IMR-90 (cell line): ENCODE data around the gene PUDP. TPM values are rescaled to one million over a fixed set of nuclear protein-coding genes. Genes with fewer than 3 reads are reported as not detected.

ENCODE experiments used
- ATAC-seq: fragments of 200-7000 bp; cut with Tn5 transposase; 2 replicates; pipeline ENCODE4 v1.9.1; 2020; ENCODE audit warnings: low read depth, mild to moderate bottlenecking, moderate library complexity
- BruUV-seq: library from RNA; stranded (reverse); fragments of 400-500 nt; replicated peaks from 2 replicates; lab custom pipeline; 2021; lab: Mats Ljungman, UMichigan
- CTCF ChIA-PET: fragments of 300-600 bp; formaldehyde crosslinking; extraction: SDS; loops from one replicate; lab custom pipeline; 2021; ENCODE audit warnings: antibody characterized with exemption; lab: Yijun Ruan, JAX
- POLR2A ChIA-PET: fragments of 300-600 bp; sonication (Branson Sonifier 250); formaldehyde crosslinking; loops from one replicate; lab custom pipeline; 2022; ENCODE audit warnings: antibody characterized with exemption; ENCODE audit not compliant: unreplicated experiment; lab: Charles Lee
- DNase-seq: peaks from one replicate; pipeline ENCODE4 v3.0.0; 2013
- H2AFZ ChIP-seq: replicated peaks from 2 replicates; pipeline ENCODE3; 2013; ENCODE audit warnings: low read length, mild to moderate bottlenecking; ENCODE audit not compliant: poor library complexity
- H2AK5ac ChIP-seq: 2 replicates; pipeline ENCODE4 v1.6.1; 2013; ENCODE audit warnings: low read depth, low read length, inconsistent platforms
- H2AK9ac ChIP-seq: replicated peaks from 2 replicates; pipeline ENCODE3; 2013; ENCODE audit warnings: mild to moderate bottlenecking, low read depth, low read length, moderate library complexity; ENCODE audit not compliant: poor library complexity
- H2BK120ac ChIP-seq: 2 replicates; pipeline ENCODE4 v1.6.1; 2013; ENCODE audit warnings: low read depth, low read length, inconsistent platforms
- H2BK15ac ChIP-seq: 3 replicates; pipeline ENCODE4 v1.6.1; 2013; ENCODE audit warnings: low read depth, low read length, inconsistent platforms
- H2BK20ac ChIP-seq: 2 replicates; pipeline ENCODE4 v1.6.1; 2013; ENCODE audit warnings: low read depth, mild to moderate bottlenecking, inconsistent platforms, low read length, moderate library complexity
- H2BK5ac ChIP-seq: 2 replicates; pipeline ENCODE4 v1.6.1; 2013; ENCODE audit warnings: mild to moderate bottlenecking, low read depth, low read length, inconsistent platforms; ENCODE audit not compliant: poor library complexity, severe bottlenecking
- H3K14ac ChIP-seq: replicated peaks from 2 replicates; pipeline ENCODE4 v1.6.1; 2013; ENCODE audit warnings: low read depth, low read length, inconsistent platforms
- H3K18ac ChIP-seq: 2 replicates; pipeline ENCODE4 v1.6.1; 2013; ENCODE audit warnings: low read depth, low read length, control low read depth
- H3K23ac ChIP-seq: 2 replicates; pipeline ENCODE4 v1.6.1; 2013; ENCODE audit warnings: low read depth, low read length, inconsistent platforms
- H3K27ac ChIP-seq: 2 replicates; pipeline ENCODE4 v1.5.1; 2013; ENCODE audit warnings: mild to moderate bottlenecking, control low read depth, low read length; ENCODE audit not compliant: insufficient read depth
- H3K27me3 ChIP-seq: 2 replicates; pipeline ENCODE4 v1.6.1; 2013; ENCODE audit warnings: low read length; ENCODE audit not compliant: control insufficient read depth, insufficient read depth
- H3K36me3 ChIP-seq: 2 replicates; pipeline ENCODE4 v1.6.1; 2013; ENCODE audit warnings: low read length, mixed read lengths; ENCODE audit not compliant: control insufficient read depth, insufficient read depth
- H3K4ac ChIP-seq: 2 replicates; pipeline ENCODE4 v1.6.1; 2013; ENCODE audit warnings: low read depth, low read length, inconsistent platforms
- H3K4me1 ChIP-seq: 2 replicates; pipeline ENCODE4 v1.6.1; 2013; ENCODE audit warnings: low read length, mixed read lengths; ENCODE audit not compliant: control insufficient read depth, insufficient read depth
- H3K4me2 ChIP-seq: 2 replicates; pipeline ENCODE4 v1.6.1; 2013; ENCODE audit warnings: low read depth, mild to moderate bottlenecking, control low read depth, low read length, moderate library complexity
- H3K4me3 ChIP-seq: 2 replicates; pipeline ENCODE4 v1.5.1; 2013; ENCODE audit warnings: low read depth, mild to moderate bottlenecking, control low read depth, low read length, moderate library complexity; ENCODE audit not compliant: insufficient read depth
- H3K56ac ChIP-seq: 2 replicates; pipeline ENCODE4 v1.6.1; 2013; ENCODE audit warnings: low read length, inconsistent platforms; ENCODE audit not compliant: insufficient read depth; ENCODE audit errors: extremely low read depth
- H3K79me1 ChIP-seq, 2 experiments: 2 replicates each; pipeline ENCODE4 v1.6.1; 2013; ENCODE audit warnings: low read length in 2 of 2, inconsistent platforms in 1 of 2, low read depth in 1 of 2
- H3K9ac ChIP-seq: 2 replicates; pipeline ENCODE4 v1.6.1; 2013; ENCODE audit warnings: low read depth, low read length, control low read depth
- H3K9me1 ChIP-seq: 2 replicates; pipeline ENCODE4 v1.6.1; 2013; ENCODE audit warnings: low read length, inconsistent platforms; ENCODE audit not compliant: insufficient read depth
- H3K9me3 ChIP-seq: 2 replicates; pipeline ENCODE4 v1.6.1; 2013; ENCODE audit warnings: low read length; ENCODE audit not compliant: control insufficient read depth, insufficient read depth
- H4K20me1 ChIP-seq: 2 replicates; pipeline ENCODE4 v1.6.1; 2013; ENCODE audit warnings: low read length, inconsistent platforms; ENCODE audit not compliant: insufficient read depth
- H4K5ac ChIP-seq: 2 replicates; pipeline ENCODE4 v1.6.1; 2013; ENCODE audit warnings: mild to moderate bottlenecking, low read depth, low read length, control low read depth
- H4K8ac ChIP-seq, 2 experiments: 2 replicates each; pipeline ENCODE4 v1.6.1; 2013; ENCODE audit warnings: low read depth in 2 of 2, low read length in 2 of 2, control low read depth in 1 of 2, inconsistent platforms in 1 of 2
- H4K91ac ChIP-seq: 2 replicates; pipeline ENCODE4 v1.6.1; 2013; ENCODE audit warnings: low read depth, low read length, inconsistent platforms; ENCODE audit not compliant: insufficient read depth
- BHLHE40 ChIP-seq: fragments of 150-350 bp; IDR thresholded peaks from 2 replicates; pipeline ENCODE4 v1.6.1; 2016; ENCODE audit warnings: mild to moderate bottlenecking, low read depth, low read length
- CEBPB ChIP-seq: IDR thresholded peaks from 2 replicates; pipeline ENCODE4 v1.6.1; 2012; ENCODE audit warnings: low read depth, low read length, improper control_type of control experiment
- FOS ChIP-seq: fragments of 150-350 bp; IDR thresholded peaks from 2 replicates; pipeline ENCODE4 v1.6.1; 2016; ENCODE audit warnings: low read depth, low read length
- MAZ ChIP-seq: IDR thresholded peaks from 2 replicates; pipeline ENCODE4 v1.6.1; 2012; ENCODE audit warnings: low read depth, mild to moderate bottlenecking, low read length, improper control_type of control experiment, moderate library complexity, borderline replicate concordance
- MXI1 ChIP-seq: IDR thresholded peaks from 2 replicates; pipeline ENCODE4 v1.6.1; 2012; ENCODE audit warnings: low read depth, mild to moderate bottlenecking, low read length, moderate library complexity, borderline replicate concordance
- NFE2L2 ChIP-seq: fragments of 150-350 bp; IDR thresholded peaks from 2 replicates; pipeline ENCODE4 v1.6.1; 2016; ENCODE audit warnings: low read depth, mild to moderate bottlenecking, low read length
- POLR2A ChIP-seq: IDR thresholded peaks from 2 replicates; pipeline ENCODE4 v1.6.1; 2012; ENCODE audit warnings: mild to moderate bottlenecking, low read depth, low read length
- RAD21 ChIP-seq: IDR thresholded peaks from 2 replicates; pipeline ENCODE4 v1.6.1; 2012; ENCODE audit warnings: low read length, improper control_type of control experiment
- RCOR1 ChIP-seq: IDR thresholded peaks from 2 replicates; pipeline ENCODE4 v1.6.1; 2012; ENCODE audit warnings: mild to moderate bottlenecking, low read length, improper control_type of control experiment; ENCODE audit not compliant: insufficient replicate concordance
- RFX5 ChIP-seq: IDR thresholded peaks from 2 replicates; pipeline ENCODE4 v1.8.0; 2012; ENCODE audit warnings: low read depth, mild to moderate bottlenecking, low read length, moderate library complexity
- SMC3 ChIP-seq: fragments of 150-350 bp; IDR thresholded peaks from 2 replicates; pipeline ENCODE4 v1.6.1; 2016; ENCODE audit warnings: low read depth, mild to moderate bottlenecking, antibody characterized with exemption, low read length, moderate library complexity
- WGBS, 2 experiments: methylation state at CpG; one replicate each; pipeline versions ENCODE4 v1.1.5 to v1.1.7; 2013; ENCODE audit warnings: missing lambda C conversion rate in 2 of 2; ENCODE audit not compliant: insufficient read length in 1 of 2; ENCODE audit errors: extremely low coverage in 2 of 2; 5-methylcytosine and 5-hydroxymethylcytosine counted together
- dilution Hi-C: fragments of 300-500 bp; cut with HindIII; formaldehyde crosslinking; loops from one replicate; pipeline ENCODE4 v1.14.3; 2018; ENCODE audit warnings: low sequenced_read_pairs; ENCODE audit not compliant: unreplicated experiment
- in situ Hi-C: fragments of 300-500 bp; cut with MboI; formaldehyde crosslinking; loops from 3 replicates; pipeline ENCODE4 v1.14.3; 2019; ENCODE audit warnings: low sequenced_read_pairs, inconsistent platforms, mixed read lengths
- intact Hi-C: fragments of 100-400 bp; cut with micrococcal nuclease; formaldehyde crosslinking; loops from 2 replicates; pipeline ENCODE4 v1.10.0; 2022
- polyA plus RNA-seq, 3 experiments: library from polyadenylated mRNA; depleted of rRNA; stranded (reverse); fragments of >200 nt; gene quantifications; 2 replicates each; pipeline ENCODE4 v1.2.3, GENCODE V29; 2012; ENCODE audit warnings: low replicate concordance in 1 of 3
- total RNA-seq: library from RNA; depleted of rRNA; stranded (reverse); fragments of >200 nt; gene quantifications from 2 replicates; pipeline ENCODE4 v1.2.3, GENCODE V29; 2012
- TF ChIP-seq, protein P1 (sequence below): fragments of 150-350 bp; IDR thresholded peaks from 2 replicates; pipeline ENCODE4 v1.6.1; 2016; ENCODE audit warnings: low read depth, mild to moderate bottlenecking, low read length, moderate library complexity, borderline replicate concordance
- TF ChIP-seq, protein P2 (sequence below): conservative IDR thresholded peaks from 2 replicates; pipeline ENCODE4 v1.5.1; 2012; ENCODE audit warnings: mild to moderate bottlenecking, low read depth, low read length, improper control_type of control experiment
- TF ChIP-seq, protein P3 (sequence below): fragments of 150-350 bp; IDR thresholded peaks from 2 replicates; pipeline ENCODE4 v1.6.1; 2017; ENCODE audit warnings: mild to moderate bottlenecking, antibody characterized with exemption, low read length, low read depth

Gene PUDP
- total and polyA plus RNA-seq, 2 of the 4 experiments (the other 2 are of a cell fraction): 22.2 to 28.6 TPM

DNA sequence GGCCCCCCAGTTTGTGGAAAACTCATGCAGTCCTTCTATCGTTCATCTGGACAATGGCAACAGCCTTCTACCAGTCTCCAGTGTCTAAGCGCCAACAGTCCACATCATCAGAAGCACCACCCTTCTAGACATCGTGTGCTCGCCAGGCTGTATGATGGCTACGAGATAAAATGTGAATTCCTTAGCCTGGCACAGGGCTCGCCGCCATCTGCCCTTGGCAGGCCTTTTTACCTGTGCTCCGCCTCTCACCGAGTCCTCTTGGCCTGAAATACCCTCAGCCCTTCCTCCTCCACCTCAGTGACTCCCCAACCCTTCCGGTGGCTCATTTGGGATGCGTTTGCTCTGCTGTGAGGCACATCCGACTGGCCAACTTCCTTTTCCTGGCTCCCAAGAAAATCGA is 16.3 kb downstream of the PUDP start:
- POLR2A ChIA-PET: no interaction called here
- 100% methylated on average over 4 of the region's 13 CpGs; no CpG with 5 or more reads in 1 of the 2 experiments for WGBS, 2 experiments

More for the DNA sequence above, 16.3 kb downstream of the PUDP start:
- Histone ChIP-seq H2AK9ac (no peak overlapping the region), H3K56ac (no peak overlapping the region), H3K23ac (no peak overlapping the region), H2AK5ac (no peak overlapping the region), H2BK15ac (no peak overlapping the region), H2BK20ac (no peak overlapping the region), H2BK5ac (no peak overlapping the region), H3K18ac (no peak overlapping the region), H3K4ac (no peak overlapping the region), H4K5ac (no peak overlapping the region), H2AFZ (no peak overlapping the region), H2BK120ac (no peak overlapping the region), H4K8ac (no peak overlapping the region), H3K4me1 (peaks cover 9% of the 10 kb centered on the region), H4K20me1 (peaks cover 6% of the 10 kb centered on the region; the same call in 1 of the 2 replicates), H3K4me2 (no peak overlapping the region), H3K9me3 (no peaks in the 10 kb centered on the region), H3K27ac (no peak overlapping the region), H3K9ac (no peak overlapping the region), H3K9me1 (peaks cover 14% of the 10 kb centered on the region; the same call in 1 of the 2 replicates), H3K4me3 (no peak overlapping the region), H3K27me3 (no peaks in the 10 kb centered on the region), H3K36me3 (no peaks in the 10 kb centered on the region), H4K91ac (no peak overlapping the region), H3K79me1 (peaks cover 38 to 66% of the 10 kb centered on the region in 2 experiments), H3K14ac (no peak overlapping the region)
- DNase-seq (no peak), ATAC-seq (no peak)
- no TSS peak for BruUV-seq
- dilution Hi-C loops: no loop called here
- TF ChIP-seq RAD21: no peak
- TF ChIP-seq FOS: no peak
- TF ChIP-seq BHLHE40: no peak
- TF ChIP-seq, protein P1, sequence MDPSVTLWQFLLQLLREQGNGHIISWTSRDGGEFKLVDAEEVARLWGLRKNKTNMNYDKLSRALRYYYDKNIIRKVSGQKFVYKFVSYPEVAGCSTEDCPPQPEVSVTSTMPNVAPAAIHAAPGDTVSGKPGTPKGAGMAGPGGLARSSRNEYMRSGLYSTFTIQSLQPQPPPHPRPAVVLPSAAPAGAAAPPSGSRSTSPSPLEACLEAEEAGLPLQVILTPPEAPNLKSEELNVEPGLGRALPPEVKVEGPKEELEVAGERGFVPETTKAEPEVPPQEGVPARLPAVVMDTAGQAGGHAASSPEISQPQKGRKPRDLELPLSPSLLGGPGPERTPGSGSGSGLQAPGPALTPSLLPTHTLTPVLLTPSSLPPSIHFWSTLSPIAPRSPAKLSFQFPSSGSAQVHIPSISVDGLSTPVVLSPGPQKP: no peak
- TF ChIP-seq RFX5: no peak
- TF ChIP-seq MAZ: no peak
- TF ChIP-seq CEBPB: no peak
- TF ChIP-seq, protein P2, sequence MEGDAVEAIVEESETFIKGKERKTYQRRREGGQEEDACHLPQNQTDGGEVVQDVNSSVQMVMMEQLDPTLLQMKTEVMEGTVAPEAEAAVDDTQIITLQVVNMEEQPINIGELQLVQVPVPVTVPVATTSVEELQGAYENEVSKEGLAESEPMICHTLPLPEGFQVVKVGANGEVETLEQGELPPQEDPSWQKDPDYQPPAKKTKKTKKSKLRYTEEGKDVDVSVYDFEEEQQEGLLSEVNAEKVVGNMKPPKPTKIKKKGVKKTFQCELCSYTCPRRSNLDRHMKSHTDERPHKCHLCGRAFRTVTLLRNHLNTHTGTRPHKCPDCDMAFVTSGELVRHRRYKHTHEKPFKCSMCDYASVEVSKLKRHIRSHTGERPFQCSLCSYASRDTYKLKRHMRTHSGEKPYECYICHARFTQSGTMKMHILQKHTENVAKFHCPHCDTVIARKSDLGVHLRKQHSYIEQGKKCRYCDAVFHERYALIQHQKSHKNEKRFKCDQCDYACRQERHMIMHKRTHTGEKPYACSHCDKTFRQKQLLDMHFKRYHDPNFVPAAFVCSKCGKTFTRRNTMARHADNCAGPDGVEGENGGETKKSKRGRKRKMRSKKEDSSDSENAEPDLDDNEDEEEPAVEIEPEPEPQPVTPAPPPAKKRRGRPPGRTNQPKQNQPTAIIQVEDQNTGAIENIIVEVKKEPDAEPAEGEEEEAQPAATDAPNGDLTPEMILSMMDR: no peak
- no peak for TF ChIP-seq RCOR1
- no peak for TF ChIP-seq MXI1
- TF ChIP-seq POLR2A: no peak
- TF ChIP-seq SMC3: no peak
- TF ChIP-seq, protein P3, sequence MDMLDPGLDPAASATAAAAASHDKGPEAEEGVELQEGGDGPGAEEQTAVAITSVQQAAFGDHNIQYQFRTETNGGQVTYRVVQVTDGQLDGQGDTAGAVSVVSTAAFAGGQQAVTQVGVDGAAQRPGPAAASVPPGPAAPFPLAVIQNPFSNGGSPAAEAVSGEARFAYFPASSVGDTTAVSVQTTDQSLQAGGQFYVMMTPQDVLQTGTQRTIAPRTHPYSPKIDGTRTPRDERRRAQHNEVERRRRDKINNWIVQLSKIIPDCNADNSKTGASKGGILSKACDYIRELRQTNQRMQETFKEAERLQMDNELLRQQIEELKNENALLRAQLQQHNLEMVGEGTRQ: no peak
- TF ChIP-seq NFE2L2: no peak
- CTCF ChIA-PET: interaction anchor here (0.6 kb wide), 1 partner anchor 229 kb away, joined by 3 read pairs; no protein-coding TSS in a partner anchor
- intact Hi-C loops: loop anchor here (5.0 kb wide), 1 partner anchor 796 kb away; the partner anchor contains the start of gene PNPLA4
- in situ Hi-C loops: no loop called here
